ENCODE data around the gene INSRR. TPM values are rescaled to one million over a fixed set of nuclear protein-coding genes. Genes with fewer than 3 reads are reported as not detected.

The INSRR gene
- total and polyA plus RNA-seq, 9 of the 15 experiments (the other 6 are each of a cell fraction or from before 2014, with no cell fraction given), result 0.03 to 0.18 (median 0.06) TPM; not detected in 3

DNA sequence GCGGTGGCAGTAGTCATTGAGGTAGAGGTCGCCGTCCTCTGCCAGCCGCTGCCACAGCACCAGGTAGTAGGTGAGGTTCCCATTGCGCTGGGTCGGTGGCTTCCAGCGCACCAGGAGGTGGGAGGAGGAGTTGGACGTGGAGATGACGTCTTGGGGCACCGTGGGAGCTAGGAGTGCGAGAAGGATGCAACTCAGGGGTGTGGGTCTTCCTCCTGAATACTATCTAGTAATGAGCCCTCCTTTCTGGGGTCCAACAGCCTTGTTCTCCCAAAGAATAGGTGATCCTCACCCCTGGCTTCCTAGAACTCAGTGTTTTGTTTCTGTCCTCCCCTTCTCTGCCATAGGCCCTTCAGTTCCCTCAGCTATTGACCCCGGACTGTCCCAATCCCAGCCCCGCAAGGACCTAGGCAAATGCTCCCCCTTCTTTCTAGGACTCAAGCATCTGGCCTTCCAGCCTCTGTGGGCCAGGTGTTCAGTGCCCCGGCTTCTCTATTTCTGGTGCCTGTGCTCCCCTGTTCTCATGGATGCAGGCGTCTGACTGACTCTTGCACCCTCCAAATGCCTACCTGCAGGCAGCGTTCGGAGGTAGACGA, 12.9 kb downstream of the INSRR start:
- ATAC-seq (no peak), DNase-seq (ENCODE audit: extremely low read depth in 1 of 4, low spot score in 3 of 4) (no peak), FAIRE-seq (no peak)
- 31% methylated on average over 17 of the region's 18 CpGs for WGBS (ENCODE audit: insufficient coverage, low coverage, missing lambda C conversion rate)
- no peak overlapping the region for H3K27ac ChIP-seq (ENCODE audit: extremely low read depth, low read depth, low read length)
- intact Hi-C loops (cut with micrococcal nuclease) (no loop called here), in situ Hi-C loops (cut with MboI) (no loop called here)
- H2AFZ ChIP-seq (ENCODE audit: low read depth, low read length), result no peak overlapping the region
- no peaks in the 10 kb centered on the region for H3K36me3 ChIP-seq (ENCODE audit: control insufficient read depth, insufficient read depth, low read length)
- H3K4me2 ChIP-seq (ENCODE audit: insufficient read depth, low read length), result no peak overlapping the region
- no peaks in the 10 kb centered on the region for H3K9me1 ChIP-seq (ENCODE audit: control insufficient read depth, insufficient read depth, low read length)
- no peaks in the 10 kb centered on the region for H4K20me1 ChIP-seq (replicated peaks; ENCODE audit: control insufficient read depth, insufficient read depth, low read length)
- CTCF ChIA-PET (ENCODE audit: low intra/inter-chr PET ratio), result interaction anchor here (0.6 kb wide), 1 partner anchor 22 kb away, joined by 3 read pairs; no protein-coding TSS in a partner anchor
- H3K9ac ChIP-seq (ENCODE audit: insufficient read depth in 1 of 2, low read depth in 2 of 2, low read length in 2 of 2), result no peak overlapping the region; a peak in 1 of 4 replicates
- peaks cover 9 to 21% of the 10 kb centered on the region in 2 experiments; a peak in 4 of 5 replicates for H3K4me1 ChIP-seq (replicated peaks in 1 of 2; ENCODE audit: control insufficient read depth in 2 of 2, insufficient read depth in 2 of 2, low read length in 2 of 2)
- no peak overlapping the region for H3K4me3 ChIP-seq
- no peaks in the 10 kb centered on the region for H3K9me3 ChIP-seq (replicated peaks; ENCODE audit: control insufficient read depth, insufficient read depth, low read depth, low read length)
- no TSS peak for BruUV-seq (replicated peaks)
- 0 out of 5 replicates have a peak, but pooled peaks cover 0 to 13% of the 10 kb centered on the region in 2 experiments for H3K27me3 ChIP-seq (ENCODE audit: control insufficient read depth in 2 of 2, insufficient read depth in 2 of 2, low read length in 2 of 2)
- no peaks in the 10 kb centered on the region for H3K79me2 ChIP-seq (ENCODE audit: control insufficient read depth, insufficient read depth, low read length)
- POLR2A ChIA-PET, result interaction anchor here (0.6 to 1.1 kb wide), 2 partner anchors 14 to 250 kb away, joined by 3 to 4 read pairs; no protein-coding TSS in a partner anchor
- TF ChIP-seq, protein P1, sequence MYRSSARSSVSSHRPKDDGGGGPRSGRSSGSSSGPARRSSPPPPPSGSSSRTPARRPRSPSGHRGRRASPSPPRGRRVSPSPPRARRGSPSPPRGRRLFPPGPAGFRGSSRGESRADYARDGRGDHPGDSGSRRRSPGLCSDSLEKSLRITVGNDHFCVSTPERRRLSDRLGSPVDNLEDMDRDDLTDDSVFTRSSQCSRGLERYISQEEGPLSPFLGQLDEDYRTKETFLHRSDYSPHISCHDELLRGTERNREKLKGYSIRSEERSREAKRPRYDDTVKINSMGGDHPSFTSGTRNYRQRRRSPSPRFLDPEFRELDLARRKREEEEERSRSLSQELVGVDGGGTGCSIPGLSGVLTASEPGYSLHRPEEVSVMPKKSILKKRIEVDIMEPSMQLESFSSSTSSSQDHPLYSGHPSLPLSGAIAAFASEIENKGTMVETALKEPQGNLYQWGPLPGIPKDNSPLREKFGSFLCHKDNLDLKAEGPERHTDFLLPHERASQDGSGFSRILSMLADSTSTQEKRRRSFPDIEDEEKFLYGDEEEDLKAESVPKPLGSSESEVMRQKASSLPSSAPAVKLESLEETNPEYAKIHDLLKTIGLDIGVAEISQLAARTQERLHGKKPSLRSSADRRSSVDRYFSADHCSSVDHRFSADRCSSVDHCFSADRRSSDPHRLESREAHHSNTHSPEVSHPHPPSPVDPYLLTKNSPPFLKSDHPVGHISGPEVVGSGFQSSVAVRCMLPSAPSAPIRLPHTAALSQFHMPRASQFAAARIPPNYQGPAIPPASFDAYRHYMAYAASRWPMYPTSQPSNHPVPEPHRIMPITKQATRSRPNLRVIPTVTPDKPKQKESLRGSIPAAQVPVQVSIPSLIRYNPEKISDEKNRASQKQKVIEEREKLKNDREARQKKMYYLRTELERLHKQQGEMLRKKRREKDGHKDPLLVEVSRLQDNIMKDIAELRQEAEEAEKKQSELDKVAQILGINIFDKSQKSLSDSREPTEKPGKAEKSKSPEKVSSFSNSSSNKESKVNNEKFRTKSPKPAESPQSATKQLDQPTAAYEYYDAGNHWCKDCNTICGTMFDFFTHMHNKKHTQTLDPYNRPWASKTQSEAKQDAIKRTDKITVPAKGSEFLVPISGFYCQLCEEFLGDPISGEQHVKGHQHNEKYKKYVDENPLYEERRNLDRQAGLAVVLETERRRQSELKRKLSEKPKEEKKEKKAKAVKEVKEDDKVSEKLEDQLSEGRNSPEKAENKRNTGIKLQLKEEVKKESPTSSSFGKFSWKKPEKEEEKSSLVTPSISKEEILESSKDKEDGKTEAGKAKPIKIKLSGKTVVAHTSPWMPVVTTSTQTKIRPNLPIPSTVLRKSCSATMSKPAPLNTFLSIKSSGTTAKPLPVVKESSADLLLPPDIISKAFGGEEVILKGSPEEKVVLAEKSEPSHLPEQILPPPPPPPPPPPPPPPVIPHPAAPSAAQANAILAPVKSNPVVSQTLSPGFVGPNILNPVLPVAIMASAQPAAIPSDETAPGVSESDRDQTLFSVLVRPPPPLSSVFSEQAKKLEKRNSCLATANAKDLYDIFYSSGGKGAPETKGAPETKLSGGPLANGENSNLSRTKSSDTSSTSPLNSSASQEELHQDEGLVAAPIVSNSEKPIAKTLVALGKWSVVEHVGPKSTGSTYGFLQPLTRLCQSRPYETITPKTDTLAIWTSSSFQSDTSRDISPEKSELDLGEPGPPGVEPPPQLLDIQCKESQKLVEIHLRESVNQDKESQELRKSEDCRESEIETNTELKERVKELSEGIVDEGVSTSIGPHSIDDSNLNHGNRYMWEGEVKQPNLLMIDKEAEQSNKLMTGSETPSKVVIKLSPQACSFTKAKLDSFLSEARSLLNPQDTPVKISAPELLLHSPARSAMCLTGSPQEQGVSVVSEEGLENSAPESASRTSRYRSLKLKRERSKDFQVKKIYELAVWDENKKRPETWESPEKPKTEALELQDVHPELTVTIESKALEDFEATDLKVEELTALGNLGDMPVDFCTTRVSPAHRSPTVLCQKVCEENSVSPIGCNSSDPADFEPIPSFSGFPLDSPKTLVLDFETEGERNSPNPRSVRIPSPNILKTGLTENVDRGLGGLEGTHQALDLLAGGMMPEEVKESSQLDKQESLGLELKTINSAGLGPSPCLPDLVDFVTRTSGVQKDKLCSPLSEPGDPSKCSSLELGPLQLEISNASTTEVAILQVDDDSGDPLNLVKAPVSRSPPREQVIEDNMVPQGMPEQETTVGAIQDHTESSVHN (IDR thresholded peaks at IDR 0.05; ENCODE audit: borderline replicate concordance in 1 of 2, low read depth in 1 of 2), result no peak
- TF ChIP-seq, protein P2, sequence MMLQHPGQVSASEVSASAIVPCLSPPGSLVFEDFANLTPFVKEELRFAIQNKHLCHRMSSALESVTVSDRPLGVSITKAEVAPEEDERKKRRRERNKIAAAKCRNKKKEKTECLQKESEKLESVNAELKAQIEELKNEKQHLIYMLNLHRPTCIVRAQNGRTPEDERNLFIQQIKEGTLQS (IDR thresholded peaks at IDR 0.05), result no peak
- TF ChIP-seq, protein P2 (CRISPR knock-in tag; conservative IDR thresholded peaks at IDR 0.05), result no peak
- TF ChIP-seq, protein P3, sequence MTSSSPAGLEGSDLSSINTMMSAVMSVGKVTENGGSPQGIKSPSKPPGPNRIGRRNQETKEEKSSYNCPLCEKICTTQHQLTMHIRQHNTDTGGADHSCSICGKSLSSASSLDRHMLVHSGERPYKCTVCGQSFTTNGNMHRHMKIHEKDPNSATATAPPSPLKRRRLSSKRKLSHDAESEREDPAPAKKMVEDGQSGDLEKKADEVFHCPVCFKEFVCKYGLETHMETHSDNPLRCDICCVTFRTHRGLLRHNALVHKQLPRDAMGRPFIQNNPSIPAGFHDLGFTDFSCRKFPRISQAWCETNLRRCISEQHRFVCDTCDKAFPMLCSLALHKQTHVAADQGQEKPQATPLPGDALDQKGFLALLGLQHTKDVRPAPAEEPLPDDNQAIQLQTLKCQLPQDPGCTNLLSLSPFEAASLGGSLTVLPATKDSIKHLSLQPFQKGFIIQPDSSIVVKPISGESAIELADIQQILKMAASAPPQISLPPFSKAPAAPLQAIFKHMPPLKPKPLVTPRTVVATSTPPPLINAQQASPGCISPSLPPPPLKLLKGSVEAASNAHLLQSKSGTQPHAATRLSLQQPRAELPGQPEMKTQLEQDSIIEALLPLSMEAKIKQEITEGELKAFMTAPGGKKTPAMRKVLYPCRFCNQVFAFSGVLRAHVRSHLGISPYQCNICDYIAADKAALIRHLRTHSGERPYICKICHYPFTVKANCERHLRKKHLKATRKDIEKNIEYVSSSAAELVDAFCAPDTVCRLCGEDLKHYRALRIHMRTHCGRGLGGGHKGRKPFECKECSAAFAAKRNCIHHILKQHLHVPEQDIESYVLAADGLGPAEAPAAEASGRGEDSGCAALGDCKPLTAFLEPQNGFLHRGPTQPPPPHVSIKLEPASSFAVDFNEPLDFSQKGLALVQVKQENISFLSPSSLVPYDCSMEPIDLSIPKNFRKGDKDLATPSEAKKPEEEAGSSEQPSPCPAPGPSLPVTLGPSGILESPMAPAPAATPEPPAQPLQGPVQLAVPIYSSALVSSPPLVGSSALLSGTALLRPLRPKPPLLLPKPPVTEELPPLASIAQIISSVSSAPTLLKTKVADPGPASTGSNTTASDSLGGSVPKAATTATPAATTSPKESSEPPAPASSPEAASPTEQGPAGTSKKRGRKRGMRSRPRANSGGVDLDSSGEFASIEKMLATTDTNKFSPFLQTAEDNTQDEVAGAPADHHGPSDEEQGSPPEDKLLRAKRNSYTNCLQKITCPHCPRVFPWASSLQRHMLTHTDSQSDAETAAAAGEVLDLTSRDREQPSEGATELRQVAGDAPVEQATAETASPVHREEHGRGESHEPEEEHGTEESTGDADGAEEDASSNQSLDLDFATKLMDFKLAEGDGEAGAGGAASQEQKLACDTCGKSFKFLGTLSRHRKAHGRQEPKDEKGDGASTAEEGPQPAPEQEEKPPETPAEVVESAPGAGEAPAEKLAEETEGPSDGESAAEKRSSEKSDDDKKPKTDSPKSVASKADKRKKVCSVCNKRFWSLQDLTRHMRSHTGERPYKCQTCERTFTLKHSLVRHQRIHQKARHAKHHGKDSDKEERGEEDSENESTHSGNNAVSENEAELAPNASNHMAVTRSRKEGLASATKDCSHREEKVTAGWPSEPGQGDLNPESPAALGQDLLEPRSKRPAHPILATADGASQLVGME (CRISPR knock-in tag; IDR thresholded peaks at IDR 0.05), result no peak
- TF ChIP-seq MXI1 (IDR thresholded peaks at IDR 0.05; ENCODE audit: low read depth, low read length), result no peak

All from K562 (cell line).